Stomach (tissue), 4 donors: ENCODE data around the gene TXNDC11.
"Not testable (repeated sequence)": the region's sequence is repeated elsewhere in the genome, so short reads cannot be mapped to it uniquely, and the experiment has no call there.

Source experiments
- CTCF ChIP-seq, 7 experiments: fragments of 450-650 bp in 4 of 7; fragments of 200-600 bp in 3 of 7; sonication (generic) in 3 of 7; IDR thresholded peaks; one replicate each; pipeline ENCODE4 v1.5.1; 2016 to 2019; ENCODE audit warnings: antibody characterized with exemption in 7 of 7, control low read depth in 2 of 7, mild to moderate bottlenecking in 1 of 7
- EP300 ChIP-seq: sonication (generic); formaldehyde crosslinking; IDR thresholded peaks from one replicate; pipeline ENCODE4 v1.6.1; 2017; ENCODE audit warnings: antibody characterized with exemption
- POLR2A ChIP-seq, 4 donors: fragments of 450-650 bp; IDR thresholded peaks; one replicate each; pipeline ENCODE4 v1.6.1; 2016; ENCODE audit warnings: antibody characterized with exemption in 4 of 4, control low read depth in 2 of 4, mild to moderate bottlenecking in 1 of 4, moderate library complexity in 1 of 4
- POLR2AphosphoS5 ChIP-seq, 3 donors: sonication (generic); formaldehyde crosslinking; IDR thresholded peaks; one replicate each; pipeline ENCODE4 v1.6.1; 2016; ENCODE audit warnings: antibody characterized with exemption in 3 of 3

DNA sequence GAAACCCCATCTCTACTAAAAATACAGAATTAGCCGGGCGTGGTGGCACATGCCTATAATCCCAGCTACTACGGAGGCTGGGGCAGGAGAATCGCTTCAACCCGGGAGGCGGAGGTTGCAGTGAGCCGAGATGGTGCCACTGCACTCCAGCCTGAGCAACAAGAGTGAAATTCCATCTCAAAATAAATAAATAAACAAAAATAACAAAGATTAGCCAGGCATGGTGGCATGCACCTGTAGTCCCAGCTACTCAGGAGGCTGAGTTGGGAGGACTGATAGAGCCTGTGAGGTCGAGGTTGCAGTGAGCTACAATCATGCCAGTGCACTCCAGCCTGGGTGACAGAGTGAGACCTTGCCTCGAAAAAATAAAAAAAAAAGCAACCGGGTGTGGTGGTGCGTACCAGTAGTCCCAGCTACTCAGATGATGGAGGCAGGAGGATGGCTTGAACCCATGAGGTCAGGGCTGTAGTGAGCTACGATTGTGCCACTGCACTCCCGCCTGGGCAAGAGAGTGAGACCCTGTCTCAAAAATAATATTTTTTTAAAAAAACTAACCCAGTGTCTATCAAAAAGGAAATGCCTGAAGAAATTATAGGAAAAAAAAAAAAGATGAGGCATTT is 42.4 kb upstream of the TXNDC11 start:
- TF ChIP-seq POLR2AphosphoS5 (IDR thresholded peaks at IDR 0.05); CTCF (IDR thresholded peaks at IDR 0.05); POLR2A (IDR thresholded peaks at IDR 0.05); EP300: not testable (repeated sequence)
